ENCODE measurements around the gene IFI16. TPM values are rescaled to one million over a fixed set of nuclear protein-coding genes. Genes with fewer than 3 reads are reported as not detected.
"Not testable (repeated sequence)": the region's sequence is repeated elsewhere in the genome, so short reads cannot be mapped to it uniquely, and the experiment has no call there.

Gene IFI16
- total RNA-seq, 5 donors from 2014 or later (not counting 1 experiment from before 2014, with no cell fraction given) = 78.7 to 123 (median 106) TPM

- POLR2A ChIA-PET = no interaction called here
- Histone ChIP-seq H3K27ac (ENCODE audit: low read length) (peak overlapping the region; percentile 40), H3K4me1 (ENCODE audit: control insufficient read depth in 1 of 2, extremely low read depth in 1 of 2, insufficient read depth in 2 of 2, low read length in 2 of 2) (peaks cover 28% of the 10 kb centered on the region in 2 experiments), H3K9me3 (no peaks in the 10 kb centered on the region), H3K4me3 (ENCODE audit: control insufficient read depth in 1 of 2, extremely low read depth in 1 of 2, low read length in 1 of 2) (no peak overlapping the region), H3K27me3 (replicated peaks in 1 of 2; ENCODE audit: control insufficient read depth in 2 of 2, extremely low read depth in 1 of 2, insufficient read depth in 2 of 2, low read length in 1 of 2) (no peaks in the 10 kb centered on the region), H3K36me3 (ENCODE audit: control insufficient read depth in 2 of 2, extremely low read depth in 1 of 2, insufficient read depth in 1 of 2, low read length in 1 of 2) (peaks cover 5 to 42% of the 10 kb centered on the region in 2 donors)
- DNase-seq (no peak), ATAC-seq (replicated peaks in 1 of 4) (no peak)
- peak overlapping the region; percentile 92 to 97 for H3K27ac Mint-ChIP-seq
- H3K36me3 Mint-ChIP-seq = peaks cover 65% of the 10 kb centered on the region
- CTCF ChIA-PET = interaction anchor here in 1 of 2 donors (0.6 kb wide), 1 partner anchor 1321 kb away, joined by 6 read pairs; no protein-coding TSS in a partner anchor
- H3K4me1 Mint-ChIP-seq = peaks cover 61 to 83% (median 68%) of the 10 kb centered on the region in 3 donors
- WGBS (ENCODE audit: insufficient coverage) = no CpG with 5 or more reads among the region's 3 CpGs
- no peaks in the 10 kb centered on the region for H3K27me3 Mint-ChIP-seq
- peak overlapping the region; percentile 89 to 96 (median 90) for H3K4me3 Mint-ChIP-seq
- no peaks in the 10 kb centered on the region for H3K9me3 Mint-ChIP-seq
These were observed 5.1 kb downstream of the IFI16 start for GRCh38 chr1:159014851-159015250.

DNA sequence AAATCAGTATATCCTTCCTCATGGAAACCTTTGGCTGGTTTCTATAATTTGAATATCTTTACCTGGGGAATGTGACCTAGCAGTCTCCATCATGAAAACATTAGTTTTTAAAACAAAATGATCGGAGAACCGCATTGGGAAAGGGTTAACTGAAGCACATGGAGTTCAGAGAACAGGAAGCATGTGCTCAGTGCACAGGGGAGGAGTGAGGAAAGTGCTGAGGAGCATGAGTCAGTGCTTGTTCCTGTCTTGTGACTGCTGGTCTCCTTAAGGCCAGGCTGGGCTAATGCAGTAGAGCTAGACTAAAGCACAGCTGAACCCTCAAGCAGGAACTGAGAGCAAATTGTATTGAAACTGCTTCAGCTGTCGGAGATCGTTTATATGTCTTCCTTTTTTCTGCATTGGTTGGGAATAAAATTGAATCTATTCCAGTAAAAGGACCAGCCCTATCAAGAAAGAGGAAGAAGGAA lies 5.8 kb downstream of the IFI16 start:
- H3K9me3 Mint-ChIP-seq = no peaks in the 10 kb centered on the region
- no peaks in the 10 kb centered on the region for H3K27me3 ChIP-seq (replicated peaks in 1 of 2; ENCODE audit: control insufficient read depth in 2 of 2, extremely low read depth in 1 of 2, insufficient read depth in 2 of 2, low read length in 1 of 2)
- peak overlapping the region in 1 of 2 donors; percentile 23 for H3K4me3 ChIP-seq (ENCODE audit: control insufficient read depth in 1 of 2, extremely low read depth in 1 of 2, low read length in 1 of 2)
- H3K36me3 Mint-ChIP-seq = peaks cover 70% of the 10 kb centered on the region
- H3K4me1 ChIP-seq (ENCODE audit: control insufficient read depth in 1 of 2, extremely low read depth in 1 of 2, insufficient read depth in 2 of 2, low read length in 2 of 2) = peaks cover 26 to 28% of the 10 kb centered on the region in 2 experiments
- DNase-seq (peak; percentile 16 to 79 (median 47)), ATAC-seq (replicated peaks in 1 of 4) (peak; percentile 86 to 100 (median 97))
- CTCF ChIA-PET = interaction anchor here in 1 of 2 donors (0.6 to 1.0 kb wide), 2 partner anchors 9 to 1322 kb away, joined by 3 to 6 read pairs; no protein-coding TSS in a partner anchor
- no peaks in the 10 kb centered on the region for H3K9me3 ChIP-seq
- peak overlapping the region; percentile 40 for H3K27ac ChIP-seq (ENCODE audit: low read length)
- H3K4me1 Mint-ChIP-seq = peaks cover 67 to 83% (median 74%) of the 10 kb centered on the region in 3 donors
- H3K27ac Mint-ChIP-seq = peak overlapping the region; percentile 87 to 91
- H3K27me3 Mint-ChIP-seq = no peaks in the 10 kb centered on the region
- WGBS (ENCODE audit: insufficient coverage) = 0% methylated on average over 2 of the region's 4 CpGs
- POLR2A ChIA-PET = interaction anchor here in 1 of 2 donors (0.5 kb wide), 2 partner anchors 75 to 812 kb away, joined by 4 to 8 read pairs; no protein-coding TSS in a partner anchor
- H3K4me3 Mint-ChIP-seq = peak overlapping the region; percentile 69 to 89 (median 74)
- peaks cover 5 to 48% of the 10 kb centered on the region in 2 donors for H3K36me3 ChIP-seq (ENCODE audit: control insufficient read depth in 2 of 2, extremely low read depth in 1 of 2, insufficient read depth in 1 of 2, low read length in 1 of 2)

- Histone ChIP-seq H3K27ac (ENCODE audit: low read length) (no peak overlapping the region), H3K4me1 (ENCODE audit: control insufficient read depth in 1 of 2, extremely low read depth in 1 of 2, insufficient read depth in 2 of 2, low read length in 2 of 2) (peaks cover 0 to 16% of the 10 kb centered on the region in 2 experiments), H3K36me3 (ENCODE audit: control insufficient read depth in 2 of 2, extremely low read depth in 1 of 2, insufficient read depth in 1 of 2, low read length in 1 of 2) (peaks cover 0 to 55% of the 10 kb centered on the region in 2 donors), H3K4me3 (ENCODE audit: control insufficient read depth in 1 of 2, extremely low read depth in 1 of 2, low read length in 1 of 2) (no peak overlapping the region), H3K27me3 (replicated peaks in 1 of 2; ENCODE audit: control insufficient read depth in 2 of 2, extremely low read depth in 1 of 2, insufficient read depth in 2 of 2, low read length in 1 of 2) (no peaks in the 10 kb centered on the region), H3K9me3 (no peaks in the 10 kb centered on the region)
- H3K9me3 Mint-ChIP-seq = no peaks in the 10 kb centered on the region
- peak overlapping the region in 1 of 2 donors; percentile 29 for H3K27ac Mint-ChIP-seq
- H3K4me1 Mint-ChIP-seq = peaks cover 79 to 90% (median 87%) of the 10 kb centered on the region in 3 donors
- ATAC-seq (replicated peaks in 1 of 4) = no peak
- peaks cover 83% of the 10 kb centered on the region for H3K36me3 Mint-ChIP-seq
- H3K27me3 Mint-ChIP-seq = no peaks in the 10 kb centered on the region
- no peak overlapping the region for H3K4me3 Mint-ChIP-seq
- no peak for DNase-seq
- WGBS (ENCODE audit: insufficient coverage) = 90% methylated on average over 2 of the region's 10 CpGs
- ChIA-PET CTCF (no interaction called here), POLR2A (no interaction called here)
These were observed 14.0 kb downstream of the IFI16 start for GRCh38 chr1:159023723-159024122.

DNA sequence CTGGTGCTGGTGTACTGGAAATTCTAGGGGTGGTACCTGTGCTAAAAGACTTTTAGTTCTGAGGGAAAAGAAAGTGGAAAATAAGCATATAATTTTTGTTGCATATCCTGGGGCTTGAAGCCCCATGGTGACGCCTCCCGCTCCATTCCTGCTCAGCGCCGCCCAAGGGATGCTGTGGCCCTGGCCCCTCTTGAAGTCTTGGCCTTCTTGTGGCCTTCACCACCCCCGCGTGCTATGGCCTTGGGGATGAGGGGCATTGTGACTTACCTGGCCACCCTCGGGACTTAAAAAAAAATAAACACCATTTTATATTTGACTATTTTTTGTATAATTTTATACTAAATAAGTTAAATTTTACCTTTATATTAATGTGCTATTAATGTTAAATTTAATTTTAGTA lies 15.3 kb downstream of the IFI16 start:
- 92% methylated on average over 4 of the region's 7 CpGs for WGBS (ENCODE audit: insufficient coverage)
- DNase-seq = no peak
- H3K36me3 Mint-ChIP-seq = peaks cover 87% of the 10 kb centered on the region
- H3K4me3 Mint-ChIP-seq = no peak overlapping the region
- H3K27ac Mint-ChIP-seq = no peak overlapping the region
- H3K9me3 ChIP-seq = no peaks in the 10 kb centered on the region
- no peaks in the 10 kb centered on the region for H3K27me3 ChIP-seq (replicated peaks in 1 of 2; ENCODE audit: control insufficient read depth in 2 of 2, extremely low read depth in 1 of 2, insufficient read depth in 2 of 2, low read length in 1 of 2)
- H3K27ac ChIP-seq (ENCODE audit: low read length) = no peak overlapping the region
- POLR2A ChIA-PET = no interaction called here
- H3K36me3 ChIP-seq (ENCODE audit: control insufficient read depth in 2 of 2, extremely low read depth in 1 of 2, insufficient read depth in 1 of 2, low read length in 1 of 2) = peaks cover 0 to 55% of the 10 kb centered on the region in 2 donors
- CTCF ChIA-PET = interaction anchor here in 1 of 2 donors (0.6 to 1.0 kb wide), 3 partner anchors 10 to 39 kb away, joined by 3 to 4 read pairs (median 3); no protein-coding TSS in a partner anchor
- H3K4me1 Mint-ChIP-seq = peaks cover 81 to 88% (median 84%) of the 10 kb centered on the region in 3 donors
- H3K27me3 Mint-ChIP-seq = no peaks in the 10 kb centered on the region
- ATAC-seq (replicated peaks in 1 of 4) = no peak
- H3K4me1 ChIP-seq (ENCODE audit: control insufficient read depth in 1 of 2, extremely low read depth in 1 of 2, insufficient read depth in 2 of 2, low read length in 2 of 2) = peaks cover 0 to 16% of the 10 kb centered on the region in 2 experiments
- H3K9me3 Mint-ChIP-seq = peaks cover 0 to 7% (median 3%) of the 10 kb centered on the region in 3 donors
- H3K4me3 ChIP-seq (ENCODE audit: control insufficient read depth in 1 of 2, extremely low read depth in 1 of 2, low read length in 1 of 2) = no peak overlapping the region

DNA sequence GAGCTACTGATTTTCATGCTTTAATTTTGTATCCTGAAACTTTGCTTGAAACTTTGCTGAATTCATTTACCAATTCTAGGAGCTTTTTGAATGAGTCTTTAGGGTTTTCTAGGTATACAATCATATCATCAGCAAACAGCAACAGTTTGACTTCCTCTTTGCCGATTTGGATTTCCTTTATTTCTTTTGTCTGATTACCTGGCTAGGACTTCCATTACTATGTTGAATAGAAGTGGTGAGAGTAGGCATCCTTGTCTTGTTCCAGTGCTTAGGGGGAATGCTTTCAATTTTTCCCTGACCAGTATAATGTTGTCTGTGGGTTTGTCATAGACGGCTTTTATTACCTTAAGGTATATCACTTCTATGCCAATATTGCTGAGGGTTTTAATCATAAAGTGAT lies 17.1 kb downstream of the IFI16 start:
- POLR2A ChIA-PET; H3K4me3 ChIP-seq (ENCODE audit: control insufficient read depth in 1 of 2, extremely low read depth in 1 of 2, low read length in 1 of 2); H3K27me3 Mint-ChIP-seq; ATAC-seq (replicated peaks in 1 of 4); H3K27ac ChIP-seq (ENCODE audit: low read length); DNase-seq; H3K27me3 ChIP-seq (replicated peaks in 1 of 2; ENCODE audit: control insufficient read depth in 2 of 2, extremely low read depth in 1 of 2, insufficient read depth in 2 of 2, low read length in 1 of 2); H3K9me3 ChIP-seq: not testable (repeated sequence)
- H3K4me1 ChIP-seq (ENCODE audit: control insufficient read depth in 1 of 2, extremely low read depth in 1 of 2, insufficient read depth in 2 of 2, low read length in 2 of 2) = peaks cover 0 to 25% of the 10 kb centered on the region in 2 experiments
- CTCF ChIA-PET = interaction anchor here (0.6 to 0.9 kb wide), 2 partner anchors 28 to 79 kb away, joined by 3 read pairs; no protein-coding TSS in a partner anchor
- H3K27ac Mint-ChIP-seq = peak overlapping the region; percentile 23 to 64
- peak overlapping the region; percentile 36 to 54 (median 49) for H3K4me3 Mint-ChIP-seq
- H3K9me3 Mint-ChIP-seq = peaks cover 0 to 11% (median 3%) of the 10 kb centered on the region in 3 donors
- H3K4me1 Mint-ChIP-seq = peaks cover 74 to 85% (median 81%) of the 10 kb centered on the region in 3 donors
- H3K36me3 ChIP-seq (ENCODE audit: control insufficient read depth in 2 of 2, extremely low read depth in 1 of 2, insufficient read depth in 1 of 2, low read length in 1 of 2) = peaks cover 5 to 57% of the 10 kb centered on the region in 2 donors
- WGBS (ENCODE audit: insufficient coverage) = no CpG with 5 or more reads among the region's 2 CpGs
- H3K36me3 Mint-ChIP-seq = peaks cover 87% of the 10 kb centered on the region

GRCh38 chr1:159030311-159030710 lies 20.6 kb downstream of the IFI16 start:
- Histone ChIP-seq H3K4me1 (ENCODE audit: control insufficient read depth in 1 of 2, extremely low read depth in 1 of 2, insufficient read depth in 2 of 2, low read length in 2 of 2) (peaks cover 0 to 14% of the 10 kb centered on the region in 2 experiments), H3K27me3 (replicated peaks in 1 of 2; ENCODE audit: control insufficient read depth in 2 of 2, extremely low read depth in 1 of 2, insufficient read depth in 2 of 2, low read length in 1 of 2) (no peaks in the 10 kb centered on the region), H3K36me3 (ENCODE audit: control insufficient read depth in 2 of 2, extremely low read depth in 1 of 2, insufficient read depth in 1 of 2, low read length in 1 of 2) (peaks cover 5 to 72% of the 10 kb centered on the region in 2 donors), H3K27ac (ENCODE audit: low read length) (no peak overlapping the region), H3K4me3 (ENCODE audit: control insufficient read depth in 1 of 2, extremely low read depth in 1 of 2, low read length in 1 of 2) (no peak overlapping the region), H3K9me3 (no peaks in the 10 kb centered on the region)
- Mint-ChIP-seq H3K36me3 (peaks cover 89% of the 10 kb centered on the region), H3K4me3 (peak overlapping the region in 1 of 3 donors; percentile 29), H3K9me3 (peaks cover 0 to 11% (median 3%) of the 10 kb centered on the region in 3 donors), H3K4me1 (peaks cover 66 to 82% (median 78%) of the 10 kb centered on the region in 3 donors), H3K27ac (peak overlapping the region; percentile 22 to 69), H3K27me3 (no peaks in the 10 kb centered on the region)
- CTCF ChIA-PET = no interaction called here
- no CpG with 5 or more reads among the region's 1 CpG for WGBS (ENCODE audit: insufficient coverage)
- DNase-seq = no peak
- ATAC-seq (replicated peaks in 1 of 4) = no peak
- POLR2A ChIA-PET = no interaction called here
